ENCODE results near the gene PITPNC1.

The PITPNC1 gene

DNA sequence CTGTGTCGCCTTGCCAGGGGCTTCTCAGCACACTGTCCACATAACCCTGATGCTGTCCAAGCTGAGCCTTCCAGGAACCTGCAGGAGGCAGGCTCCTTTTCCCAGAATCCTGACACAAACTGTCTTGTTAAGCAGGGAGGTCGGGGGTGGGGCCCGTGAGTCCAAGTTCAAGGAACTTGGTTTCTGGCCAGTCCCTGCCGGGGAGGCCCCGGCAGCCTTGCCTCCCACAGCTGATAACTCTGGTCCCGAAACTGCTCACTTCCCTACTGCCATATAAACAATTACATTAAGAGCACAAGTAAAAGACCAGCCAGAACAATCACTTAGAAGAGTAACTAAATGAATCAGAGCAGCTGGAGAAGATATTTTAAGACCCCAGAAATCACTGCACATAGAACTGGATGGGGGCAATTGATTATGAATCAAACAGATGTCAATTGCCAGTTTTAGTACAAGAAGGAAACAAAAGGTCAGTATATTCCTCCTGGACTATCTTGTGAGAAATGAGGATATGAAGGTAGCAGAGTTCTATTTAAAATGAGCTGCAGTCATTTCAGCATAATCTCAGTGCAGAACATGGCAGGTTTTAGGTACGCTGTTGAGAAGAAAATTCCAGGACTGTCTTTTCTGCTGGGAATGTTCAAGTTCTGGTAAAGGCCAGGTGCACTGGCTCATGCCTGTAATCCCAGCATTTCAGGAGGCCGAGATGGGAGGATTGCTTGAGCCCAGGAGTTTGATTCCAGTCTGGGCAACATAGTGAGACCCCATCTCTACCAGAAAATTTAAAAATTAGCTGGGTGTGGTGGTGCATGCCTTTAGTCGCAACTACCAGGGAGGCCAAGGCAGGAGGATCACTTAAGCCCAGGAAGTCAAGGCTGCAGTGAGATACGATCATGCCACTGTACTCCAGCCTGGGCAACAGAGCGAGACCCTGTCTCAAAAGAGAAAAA lies 169.8 kb downstream of the PITPNC1 start:
- H4K20me1 ChIP-seq (ENCODE audit: insufficient read depth, low read length): no peaks in the 10 kb centered on the region
- no peaks in the 10 kb centered on the region for H3K36me3 ChIP-seq (ENCODE audit: insufficient read depth, low read length)
- no peak overlapping the region for H3K27ac ChIP-seq (ENCODE audit: low read depth, low read length, poor library complexity, severe bottlenecking)
- H3K4me2 ChIP-seq (ENCODE audit: low read length): no peak overlapping the region
- H3K79me2 ChIP-seq (ENCODE audit: insufficient read depth, low read length): no peaks in the 10 kb centered on the region
- H3K4me3 ChIP-seq (ENCODE audit: low read depth, low read length, poor library complexity, severe bottlenecking): no peak overlapping the region
- no peaks in the 10 kb centered on the region for H3K27me3 ChIP-seq (ENCODE audit: insufficient read depth, low read length)
- H3K4me1 ChIP-seq (ENCODE audit: insufficient read depth, low read length, severe bottlenecking): no peaks in the 10 kb centered on the region
- no peaks in the 10 kb centered on the region for H3K9me2 ChIP-seq (ENCODE audit: low read depth, low read length)
- H3K9ac ChIP-seq (ENCODE audit: low read length): no peak overlapping the region
- H3F3A ChIP-seq (ENCODE audit: insufficient read depth, low read length): no peaks in the 10 kb centered on the region
- H2AFZ ChIP-seq (ENCODE audit: low read length): no peak overlapping the region
- H3K9me3 ChIP-seq (ENCODE audit: low read length): no peaks in the 10 kb centered on the region
- TF ChIP-seq CTCF (IDR thresholded peaks at IDR 0.05; ENCODE audit: low read length) (no peak), EZH2 (IDR thresholded peaks at IDR 0.05; ENCODE audit: borderline replicate concordance, low read length) (no peak)

DNA sequence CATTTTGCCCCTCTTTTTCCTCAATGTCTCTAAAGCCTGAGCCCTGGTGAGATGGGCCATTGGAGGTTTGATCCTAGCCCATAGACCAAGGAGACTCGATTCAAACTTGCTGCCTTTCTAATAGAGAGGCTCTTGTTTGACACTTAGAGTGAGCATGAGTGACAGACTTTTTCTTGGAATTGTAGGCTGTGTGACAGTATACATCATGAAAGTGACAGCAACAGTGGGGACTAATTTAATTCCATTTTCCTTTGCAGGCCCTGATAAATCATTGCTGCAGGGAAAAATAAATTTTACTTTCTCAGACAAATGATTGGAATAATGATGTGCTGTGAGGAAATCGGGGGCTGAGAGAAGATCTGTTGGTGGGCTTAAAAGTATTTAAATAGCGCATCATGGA lies 171.6 kb downstream of the PITPNC1 start:
- TF ChIP-seq CTCF (IDR thresholded peaks at IDR 0.05; ENCODE audit: low read length): no peak
- TF ChIP-seq EZH2 (IDR thresholded peaks at IDR 0.05; ENCODE audit: borderline replicate concordance, low read length): no peak
- Histone ChIP-seq H3F3A (ENCODE audit: insufficient read depth, low read length) (no peaks in the 10 kb centered on the region), H3K79me2 (ENCODE audit: insufficient read depth, low read length) (no peaks in the 10 kb centered on the region), H3K27ac (ENCODE audit: low read depth, low read length, poor library complexity, severe bottlenecking) (no peak overlapping the region), H3K9me2 (ENCODE audit: low read depth, low read length) (no peaks in the 10 kb centered on the region), H3K4me3 (ENCODE audit: low read depth, low read length, poor library complexity, severe bottlenecking) (no peak overlapping the region), H3K4me1 (ENCODE audit: insufficient read depth, low read length, severe bottlenecking) (no peaks in the 10 kb centered on the region), H3K27me3 (ENCODE audit: insufficient read depth, low read length) (no peaks in the 10 kb centered on the region), H3K36me3 (ENCODE audit: insufficient read depth, low read length) (no peaks in the 10 kb centered on the region), H3K9me3 (ENCODE audit: low read length) (no peaks in the 10 kb centered on the region), H3K9ac (ENCODE audit: low read length) (no peak overlapping the region), H3K4me2 (ENCODE audit: low read length) (no peak overlapping the region), H4K20me1 (ENCODE audit: insufficient read depth, low read length) (no peaks in the 10 kb centered on the region), H2AFZ (ENCODE audit: low read length) (no peak overlapping the region)

- Histone ChIP-seq H4K20me1 (ENCODE audit: insufficient read depth, low read length) (no peaks in the 10 kb centered on the region), H3K9me2 (ENCODE audit: low read depth, low read length) (no peaks in the 10 kb centered on the region), H3K9me3 (ENCODE audit: low read length) (no peaks in the 10 kb centered on the region), H2AFZ (ENCODE audit: low read length) (no peak overlapping the region), H3K36me3 (ENCODE audit: insufficient read depth, low read length) (no peaks in the 10 kb centered on the region), H3K9ac (ENCODE audit: low read length) (no peak overlapping the region), H3K4me2 (ENCODE audit: low read length) (no peak overlapping the region), H3K79me2 (ENCODE audit: insufficient read depth, low read length) (no peaks in the 10 kb centered on the region), H3K27ac (ENCODE audit: low read depth, low read length, poor library complexity, severe bottlenecking) (no peak overlapping the region), H3K27me3 (ENCODE audit: insufficient read depth, low read length) (no peaks in the 10 kb centered on the region), H3K4me3 (ENCODE audit: low read depth, low read length, poor library complexity, severe bottlenecking) (no peak overlapping the region), H3F3A (ENCODE audit: insufficient read depth, low read length) (no peaks in the 10 kb centered on the region), H3K4me1 (ENCODE audit: insufficient read depth, low read length, severe bottlenecking) (no peaks in the 10 kb centered on the region)
- TF ChIP-seq EZH2 (IDR thresholded peaks at IDR 0.05; ENCODE audit: borderline replicate concordance, low read length): no peak
- no peak for TF ChIP-seq CTCF (IDR thresholded peaks at IDR 0.05; ENCODE audit: low read length)
Observed at GRCh38 chr17:67549820-67550219, 172.7 kb downstream of the PITPNC1 start.

Measured in OCI-LY1 (cell line).